ENCODE measurements around the gene ATP5ME.
A peak's percentile ranks its signal among the peaks of the same experiment; 100 is the strongest.

The ATP5ME gene

GRCh38 chr4:666822-667544 lies 7.1 kb downstream of the ATP5ME start:
- no peak for DNase-seq

- DNase-seq: no peak
Observed at GRCh38 chr4:666436-666810, 7.7 kb downstream of the ATP5ME start.

- no peak for DNase-seq
Observed at GRCh38 chr4:665751-666435, 8.2 kb downstream of the ATP5ME start.

GRCh38 chr4:665381-665750 lies 8.7 kb downstream of the ATP5ME start:
- DNase-seq: no peak

- DNase-seq: no peak
Observed at GRCh38 chr4:664713-665231, 9.3 kb downstream of the ATP5ME start.

GRCh38 chr4:663438-664428 lies 10.3 kb downstream of the ATP5ME start:
- DNase-seq: peak; percentile 73

GRCh38 chr4:663046-663437 lies 11.0 kb downstream of the ATP5ME start:
- DNase-seq: no peak

- no peak for DNase-seq
Observed at GRCh38 chr4:661881-662761, 12.0 kb downstream of the ATP5ME start.

- no peak for DNase-seq
Observed at GRCh38 chr4:661231-661630, 12.8 kb downstream of the ATP5ME start.

GRCh38 chr4:660401-660800 lies 13.7 kb downstream of the ATP5ME start:
- DNase-seq: no peak

- DNase-seq: no peak
Observed at GRCh38 chr4:659851-660250, 14.2 kb downstream of the ATP5ME start.

GRCh38 chr4:658681-659667 lies 15.1 kb downstream of the ATP5ME start:
- no peak for DNase-seq

- DNase-seq: no peak
Observed at GRCh38 chr4:657834-658667, 16.0 kb downstream of the ATP5ME start.

- DNase-seq: no peak
Observed at GRCh38 chr4:657338-657833, 16.7 kb downstream of the ATP5ME start.

- no peak for DNase-seq
Observed at GRCh38 chr4:656436-657337, 17.4 kb downstream of the ATP5ME start.

GRCh38 chr4:655464-656151 lies 18.5 kb downstream of the ATP5ME start:
- DNase-seq: no peak

GRCh38 chr4:654871-655463 lies 19.1 kb downstream of the ATP5ME start:
- DNase-seq: no peak

- DNase-seq: no peak
Observed at GRCh38 chr4:654503-654845, 19.6 kb downstream of the ATP5ME start.

Data from CD4-positive, alpha-beta T cell treated with Interleukin-4 for 4 hours (primary cell).